B cell (primary cell): Measurements from ENCODE around the gene FLRT1. TPM values are rescaled to one million over a fixed set of nuclear protein-coding genes. Genes with fewer than 3 reads are reported as not detected.

Source experiments
- ATAC-seq: fragments of 200-7000 bp; cut with Tn5 transposase; one replicate; pipeline ENCODE4 v1.10.0; 2021; ENCODE audit warnings: low read depth, mild to moderate bottlenecking, moderate number of reproducible peaks, moderate library complexity
- CTCF ChIA-PET: fragments of 350-600 bp; sonication (Branson Sonifier 250); formaldehyde crosslinking; loops from one replicate; lab custom pipeline; 2021; ENCODE audit warnings: antibody characterized with exemption, inconsistent platforms; lab: Charles Lee
- POLR2A ChIA-PET: fragments of 350-600 bp; sonication (Branson Sonifier 250); formaldehyde crosslinking; loops from one replicate; lab custom pipeline; 2021; ENCODE audit warnings: antibody characterized with exemption; lab: Charles Lee
- DNase-seq: peaks from one replicate; pipeline ENCODE4 v3.0.0; 2013
- H2AFZ ChIP-seq: 2 replicates; pipeline ENCODE4 v1.6.1; 2012; ENCODE audit warnings: mild to moderate bottlenecking, low read depth, low read length; ENCODE audit not compliant: insufficient read depth, poor library complexity, severe bottlenecking
- H3K27ac ChIP-seq, 2 donors: 1 replicate in 1 of 2; 2 replicates in 1 of 2; pipeline ENCODE4 v1.5.1; 2012 to 2013; ENCODE audit warnings: low read length in 2 of 2, mild to moderate bottlenecking in 2 of 2, moderate library complexity in 1 of 2
- H3K27me3 ChIP-seq, 4 experiments: fragments of 200-600 bp in 1 of 4; sonication (generic) in 1 of 4; replicated peaks in 1 of 4; 1 replicate in 2 of 4; 2 replicates in 2 of 4; pipeline versions ENCODE4 v1.6.1 to v1.7.0; 2013 to 2016; ENCODE audit warnings: low read length in 3 of 4, mild to moderate bottlenecking in 2 of 4, mixed read lengths in 1 of 4, moderate library complexity in 1 of 4; ENCODE audit not compliant: insufficient read depth in 4 of 4, control insufficient read depth in 3 of 4; ENCODE audit errors: control extremely low read depth in 1 of 4
- H3K36me3 ChIP-seq, 2 experiments: replicated peaks in 1 of 2; 1 replicate in 1 of 2; 2 replicates in 1 of 2; pipeline versions ENCODE4 v1.6.1 to v1.7.1; 2013; ENCODE audit warnings: low read length in 1 of 2; ENCODE audit not compliant: insufficient read depth in 2 of 2, control insufficient read depth in 1 of 2; ENCODE audit errors: control extremely low read depth in 1 of 2, extremely low read depth in 1 of 2
- H3K4me1 ChIP-seq, 2 donors: fragments of 200-600 bp in 1 of 2; sonication (generic) in 1 of 2; 1 replicate in 1 of 2; 2 replicates in 1 of 2; pipeline versions ENCODE4 v1.5.1 to v1.6.1; 2013 to 2017; ENCODE audit warnings: low read length in 2 of 2; ENCODE audit not compliant: control insufficient read depth in 2 of 2, insufficient read depth in 2 of 2
- H3K4me2 ChIP-seq: replicated peaks from 2 replicates; pipeline ENCODE3; 2012; ENCODE audit warnings: mild to moderate bottlenecking, low read depth, low read length; ENCODE audit not compliant: poor library complexity, severe bottlenecking
- H3K4me3 ChIP-seq, 5 experiments: fragments of 200-600 bp in 1 of 5; sonication (generic) in 1 of 5; 1 replicate in 3 of 5; 2 replicates in 2 of 5; pipeline versions ENCODE4 v1.5.1 to v1.7.0; 2011 to 2016; ENCODE audit warnings: low read length in 4 of 5, mild to moderate bottlenecking in 4 of 5, low read depth in 2 of 5, control low read depth in 1 of 5, moderate library complexity in 1 of 5; ENCODE audit not compliant: insufficient read depth in 1 of 5; ENCODE audit errors: control extremely low read depth in 1 of 5, extremely low read depth in 1 of 5
- H3K79me2 ChIP-seq: fragments of 200-600 bp; sonication (generic); one replicate; pipeline ENCODE4 v1.6.0; 2016; ENCODE audit warnings: low read length; ENCODE audit not compliant: control insufficient read depth, insufficient read depth
- H3K9ac ChIP-seq: fragments of 200-600 bp; sonication (generic); 2 replicates; pipeline ENCODE4 v1.6.1; 2017; ENCODE audit warnings: mild to moderate bottlenecking, low read length, moderate library complexity
- H3K9me3 ChIP-seq, 3 donors: one replicate each; pipeline versions ENCODE4 v1.6.1 to v1.7.1; 2013; ENCODE audit warnings: low read length in 2 of 3; ENCODE audit not compliant: control insufficient read depth in 2 of 3, insufficient read depth in 1 of 3; ENCODE audit errors: control extremely low read depth in 1 of 3
- H4K20me1 ChIP-seq: 2 replicates; pipeline ENCODE4 v1.6.0; 2012; ENCODE audit warnings: mild to moderate bottlenecking, low read length; ENCODE audit not compliant: insufficient read depth, control insufficient read depth, poor library complexity, severe bottlenecking
- H3K27ac Mint-ChIP-seq: one replicate; pipeline ENCODE4 v1.8.0; 2021; ENCODE audit warnings: mixed read lengths
- H3K27me3 Mint-ChIP-seq: one replicate; pipeline ENCODE4 v1.8.0; 2021; ENCODE audit warnings: mixed read lengths
- H3K4me1 Mint-ChIP-seq: one replicate; pipeline ENCODE4 v1.8.0; 2021; ENCODE audit warnings: mixed read lengths
- H3K4me3 Mint-ChIP-seq: one replicate; pipeline ENCODE4 v1.8.0; 2021; ENCODE audit warnings: mixed read lengths
- H3K9me3 Mint-ChIP-seq: one replicate; pipeline ENCODE4 v1.8.0; 2022; ENCODE audit warnings: mixed read lengths; ENCODE audit not compliant: insufficient read depth
- CTCF ChIP-seq: fragments of 200-600 bp; IDR thresholded peaks from one replicate; pipeline ENCODE4 v1.8.0; 2022; ENCODE audit warnings: antibody characterized with exemption, mild to moderate bottlenecking
- EZH2 ChIP-seq: IDR thresholded peaks from 2 replicates; pipeline ENCODE4 v1.6.1; 2012; ENCODE audit warnings: borderline replicate concordance, low read depth, mild to moderate bottlenecking, moderate library complexity, low read length; ENCODE audit not compliant: insufficient read depth, poor library complexity, severe bottlenecking
- WGBS: methylation state at CpG from one replicate; pipeline ENCODE4 v1.1.5; 2013; ENCODE audit warnings: missing lambda C conversion rate; ENCODE audit not compliant: insufficient coverage; 5-methylcytosine and 5-hydroxymethylcytosine counted together
- intact Hi-C: fragments of 100-400 bp; cut with micrococcal nuclease; formaldehyde crosslinking; loops from one replicate; pipeline ENCODE4 v1.10.0; 2022
- polyA plus RNA-seq: library from polyadenylated mRNA; depleted of rRNA; stranded (reverse); fragments of >200 nt; gene quantifications from 2 replicates; pipeline ENCODE4 v1.2.3, GENCODE V29; 2012
- total RNA-seq, 2 donors: library from RNA; stranded (reverse); fragments of 120-200 nt in 1 of 2; gene quantifications; 1 replicate in 1 of 2; 2 replicates in 1 of 2; pipeline versions ENCODE4 v1.2.3 to v1.2.4, GENCODE V29; 2013 to 2022

Gene FLRT1
- total and polyA plus RNA-seq, 2 donors (not counting 1 experiment from before 2014, with no cell fraction given): not detected

- Histone ChIP-seq H3K4me1 (peaks cover 11 to 12% of the 10 kb centered on the region in 2 donors), H3K27me3 (peaks cover 0 to 19% (median 10%) of the 10 kb centered on the region in 4 experiments), H3K9me3 (peaks cover 0 to 4% (median 0%) of the 10 kb centered on the region in 3 donors), H3K9ac (no peak overlapping the region), H3K4me2 (no peak overlapping the region), H3K4me3 (no peak overlapping the region), H3K36me3 (no peaks in the 10 kb centered on the region), H3K79me2 (no peaks in the 10 kb centered on the region), H3K27ac (no peak overlapping the region), H2AFZ (no peak overlapping the region), H4K20me1 (no peaks in the 10 kb centered on the region)
- Mint-ChIP-seq H3K27me3 (peaks cover 20% of the 10 kb centered on the region), H3K4me3 (no peak overlapping the region), H3K27ac (no peak overlapping the region), H3K9me3 (no peaks in the 10 kb centered on the region), H3K4me1 (peaks cover 11% of the 10 kb centered on the region)
- TF ChIP-seq CTCF (no peak), EZH2 (no peak)
- intact Hi-C loops: no loop called here
- DNase-seq: no peak
- ChIA-PET POLR2A (no interaction called here), CTCF (no interaction called here)
- over 99% methylated on average over 11 of the region's 11 CpGs for WGBS
- ATAC-seq: no peak
Observed at GRCh38 chr11:64065141-64065465, 29.4 kb downstream of the FLRT1 start.

- H3K79me2 ChIP-seq: no peaks in the 10 kb centered on the region
- H4K20me1 ChIP-seq: no peaks in the 10 kb centered on the region
- H3K9me3 ChIP-seq: no peaks in the 10 kb centered on the region
- H3K27me3 ChIP-seq: peaks cover 0 to 14% (median 7%) of the 10 kb centered on the region in 4 experiments
- no peak overlapping the region for H3K27ac ChIP-seq
- H3K4me3 ChIP-seq: no peak overlapping the region
- DNase-seq (no peak), ATAC-seq (no peak)
- H3K36me3 ChIP-seq: no peaks in the 10 kb centered on the region
- peaks cover 16% of the 10 kb centered on the region for H3K27me3 Mint-ChIP-seq
- H2AFZ ChIP-seq: no peak overlapping the region
- POLR2A ChIA-PET: no interaction called here
- no peak overlapping the region for H3K4me2 ChIP-seq
- intact Hi-C loops: no loop called here
- no CpG with 5 or more reads among the region's 10 CpGs for WGBS
- CTCF ChIA-PET: no interaction called here
- TF ChIP-seq CTCF (no peak), EZH2 (no peak)
- no peak overlapping the region for H3K9ac ChIP-seq
- H3K4me3 Mint-ChIP-seq: no peak overlapping the region
- H3K9me3 Mint-ChIP-seq: no peaks in the 10 kb centered on the region
- H3K4me1 ChIP-seq: peaks cover 6 to 7% of the 10 kb centered on the region in 2 donors
- H3K27ac Mint-ChIP-seq: no peak overlapping the region
- peaks cover 9% of the 10 kb centered on the region for H3K4me1 Mint-ChIP-seq
Observed at GRCh38 chr11:64065712-64066111, 30.0 kb downstream of the FLRT1 start.
